Thyroid gland (tissue), 4 donors: ENCODE data around the gene ABCG1.

Experiments used
- POLR2A ChIP-seq, 2 donors: fragments of 450-650 bp; IDR thresholded peaks; one replicate each; pipeline ENCODE4 v1.6.1; 2017; ENCODE audit warnings: antibody characterized with exemption in 2 of 2, mild to moderate bottlenecking in 2 of 2, moderate library complexity in 1 of 2
- TF ChIP-seq, protein P1 (sequence below), 6 experiments: fragments of 200-600 bp in 3 of 6; fragments of 450-650 bp in 3 of 6; sonication (generic) in 3 of 6; IDR thresholded peaks; one replicate each; pipeline ENCODE4 v1.5.1; 2016 to 2019; ENCODE audit warnings: antibody characterized with exemption in 6 of 6, mild to moderate bottlenecking in 2 of 6, inconsistent platforms in 1 of 6, moderate library complexity in 1 of 6

DNA sequence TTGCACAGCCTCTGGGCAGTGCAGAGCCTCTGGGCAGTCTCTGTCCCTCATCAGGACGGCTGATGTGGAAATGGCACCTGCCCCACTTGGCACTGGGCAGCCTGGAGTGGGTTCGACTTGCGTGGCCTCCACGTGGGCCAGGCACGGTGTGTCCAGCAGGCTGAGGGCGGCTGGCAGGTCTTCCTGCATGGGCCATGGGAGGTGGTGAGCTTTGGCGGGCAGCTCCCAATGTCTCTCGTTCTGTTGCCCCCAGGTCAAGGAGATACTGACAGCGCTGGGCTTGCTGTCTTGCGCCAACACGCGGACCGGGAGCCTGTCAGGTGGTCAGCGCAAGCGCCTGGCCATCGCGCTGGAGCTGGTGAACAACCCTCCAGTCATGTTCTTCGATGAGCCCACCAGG lies 63.1 kb downstream of the ABCG1 start:
- TF ChIP-seq POLR2A (IDR thresholded peaks at IDR 0.05), result no peak
- TF ChIP-seq, protein P1, sequence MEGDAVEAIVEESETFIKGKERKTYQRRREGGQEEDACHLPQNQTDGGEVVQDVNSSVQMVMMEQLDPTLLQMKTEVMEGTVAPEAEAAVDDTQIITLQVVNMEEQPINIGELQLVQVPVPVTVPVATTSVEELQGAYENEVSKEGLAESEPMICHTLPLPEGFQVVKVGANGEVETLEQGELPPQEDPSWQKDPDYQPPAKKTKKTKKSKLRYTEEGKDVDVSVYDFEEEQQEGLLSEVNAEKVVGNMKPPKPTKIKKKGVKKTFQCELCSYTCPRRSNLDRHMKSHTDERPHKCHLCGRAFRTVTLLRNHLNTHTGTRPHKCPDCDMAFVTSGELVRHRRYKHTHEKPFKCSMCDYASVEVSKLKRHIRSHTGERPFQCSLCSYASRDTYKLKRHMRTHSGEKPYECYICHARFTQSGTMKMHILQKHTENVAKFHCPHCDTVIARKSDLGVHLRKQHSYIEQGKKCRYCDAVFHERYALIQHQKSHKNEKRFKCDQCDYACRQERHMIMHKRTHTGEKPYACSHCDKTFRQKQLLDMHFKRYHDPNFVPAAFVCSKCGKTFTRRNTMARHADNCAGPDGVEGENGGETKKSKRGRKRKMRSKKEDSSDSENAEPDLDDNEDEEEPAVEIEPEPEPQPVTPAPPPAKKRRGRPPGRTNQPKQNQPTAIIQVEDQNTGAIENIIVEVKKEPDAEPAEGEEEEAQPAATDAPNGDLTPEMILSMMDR (IDR thresholded peaks at IDR 0.05), result no peak
